H9 (cell line): ENCODE results near the gene OS9. TPM values are rescaled to one million over a fixed set of nuclear protein-coding genes. Genes with fewer than 3 reads are reported as not detected.
A peak's percentile ranks its signal among the peaks of the same experiment; 100 is the strongest.

ENCODE experiments used
- DNase-seq: peaks from one replicate; pipeline ENCODE4 v3.0.0-alpha.2; 2017
- H2AFZ ChIP-seq: one replicate; pipeline ENCODE4 v1.6.1; 2013; ENCODE audit warnings: mild to moderate bottlenecking, low read length, control low read depth, moderate library complexity
- H2AK5ac ChIP-seq: 2 replicates; pipeline ENCODE4 v1.6.1; 2013; ENCODE audit warnings: low read length, control low read depth, mixed read lengths; ENCODE audit not compliant: insufficient read length
- H2BK120ac ChIP-seq: one replicate; pipeline ENCODE4 v1.6.1; 2013; ENCODE audit warnings: low read depth, mild to moderate bottlenecking, low read length, control low read depth, inconsistent platforms; ENCODE audit not compliant: poor library complexity, severe bottlenecking
- H2BK12ac ChIP-seq: 2 replicates; pipeline ENCODE4 v1.6.1; 2013; ENCODE audit warnings: low read length, control low read depth, mixed read lengths, low read depth; ENCODE audit not compliant: insufficient read length
- H2BK15ac ChIP-seq: 2 replicates; pipeline ENCODE4 v1.6.1; 2013; ENCODE audit warnings: low read depth, low read length, control low read depth
- H2BK20ac ChIP-seq: one replicate; pipeline ENCODE4 v1.6.1; 2013; ENCODE audit warnings: low read depth, mild to moderate bottlenecking, low read length, control low read depth, inconsistent platforms; ENCODE audit not compliant: poor library complexity, severe bottlenecking
- H2BK5ac ChIP-seq: 2 replicates; pipeline ENCODE4 v1.6.1; 2013; ENCODE audit warnings: low read length, control low read depth, mixed read lengths; ENCODE audit not compliant: insufficient read length
- H3K14ac ChIP-seq: 2 replicates; pipeline ENCODE4 v1.6.1; 2013; ENCODE audit warnings: low read length, control low read depth; ENCODE audit not compliant: insufficient read depth
- H3K18ac ChIP-seq: 2 replicates; pipeline ENCODE4 v1.6.1; 2013; ENCODE audit warnings: low read depth, mild to moderate bottlenecking, mixed read lengths, low read length, control low read depth; ENCODE audit not compliant: insufficient read length
- H3K23ac ChIP-seq: 2 replicates; pipeline ENCODE4 v1.6.1; 2013; ENCODE audit warnings: low read length, control low read depth, mixed read lengths, low read depth; ENCODE audit not compliant: insufficient read length
- H3K23me2 ChIP-seq: 2 replicates; pipeline ENCODE4 v1.6.1; 2013; ENCODE audit warnings: low read depth, mild to moderate bottlenecking, mixed read lengths, low read length, control low read depth; ENCODE audit not compliant: insufficient read length, poor library complexity, severe bottlenecking
- H3K27ac ChIP-seq: 2 replicates; pipeline ENCODE4 v1.5.1; 2013; ENCODE audit warnings: low read length, control low read depth, mixed read lengths, low read depth; ENCODE audit not compliant: insufficient read length
- H3K27me3 ChIP-seq: 2 replicates; pipeline ENCODE4 v1.6.1; 2013; ENCODE audit warnings: low read length, control low read depth, inconsistent platforms; ENCODE audit not compliant: insufficient read depth
- H3K4ac ChIP-seq: 2 replicates; pipeline ENCODE4 v1.6.1; 2013; ENCODE audit warnings: low read depth, mild to moderate bottlenecking, control low read depth, inconsistent platforms, low read length, moderate library complexity
- H3K4me1 ChIP-seq: 2 replicates; pipeline ENCODE4 v1.6.1; 2013; ENCODE audit warnings: low read length, control low read depth, inconsistent platforms; ENCODE audit not compliant: insufficient read depth
- H3K4me2 ChIP-seq: 2 replicates; pipeline ENCODE4 v1.6.1; 2013; ENCODE audit warnings: low read length, control low read depth, mixed read lengths; ENCODE audit not compliant: insufficient read length, insufficient read depth
- H3K56ac ChIP-seq: 2 replicates; pipeline ENCODE4 v1.6.1; 2013; ENCODE audit warnings: low read depth, mild to moderate bottlenecking, mixed read lengths, low read length, control low read depth; ENCODE audit not compliant: insufficient read length
- H3K79me1 ChIP-seq: 2 replicates; pipeline ENCODE4 v1.6.1; 2013; ENCODE audit warnings: low read depth, mild to moderate bottlenecking, moderate library complexity, low read length, control low read depth, inconsistent platforms; ENCODE audit not compliant: insufficient read depth, poor library complexity, severe bottlenecking
- H3K79me2 ChIP-seq: 2 replicates; pipeline ENCODE4 v1.6.1; 2013; ENCODE audit warnings: low read length, control low read depth, inconsistent platforms; ENCODE audit not compliant: insufficient read depth
- H3K9ac ChIP-seq: 2 replicates; pipeline ENCODE4 v1.6.1; 2013; ENCODE audit warnings: low read length, control low read depth, mixed read lengths; ENCODE audit not compliant: insufficient read length; ENCODE audit errors: extremely low read depth
- H3K9me3 ChIP-seq: one replicate; pipeline ENCODE4 v1.6.1; 2013; ENCODE audit warnings: low read depth, low read length, inconsistent platforms; ENCODE audit not compliant: control insufficient read depth
- H3T11ph ChIP-seq: one replicate; pipeline ENCODE4 v1.6.1; 2013; ENCODE audit warnings: mild to moderate bottlenecking, low read length, control low read depth, inconsistent platforms
- H4K20me1 ChIP-seq: one replicate; pipeline ENCODE4 v1.6.1; 2013; ENCODE audit not compliant: control insufficient read depth, insufficient read length, insufficient read depth
- H4K5ac ChIP-seq: 2 replicates; pipeline ENCODE4 v1.6.1; 2013; ENCODE audit warnings: low read depth, mild to moderate bottlenecking, mixed read lengths, low read length, control low read depth; ENCODE audit not compliant: insufficient read length
- H4K8ac ChIP-seq: replicated peaks from 2 replicates; pipeline ENCODE4 v1.6.1; 2013; ENCODE audit warnings: low read length, control low read depth, mixed read lengths, low read depth; ENCODE audit not compliant: insufficient read length
- H4K91ac ChIP-seq: 2 replicates; pipeline ENCODE4 v1.6.1; 2013; ENCODE audit warnings: low read depth, mild to moderate bottlenecking, moderate library complexity, mixed read lengths, low read length, control low read depth; ENCODE audit not compliant: insufficient read length
- H3K27ac Mint-ChIP-seq, 3 experiments: 2 replicates in 2 of 3; 3 replicates in 1 of 3; pipeline ENCODE4 v1.8.0; 2020 to 2021; ENCODE audit warnings: mixed read lengths in 3 of 3, mild to moderate bottlenecking in 1 of 3, moderate library complexity in 1 of 3
- H3K27me3 Mint-ChIP-seq: 2 replicates; pipeline ENCODE4 v1.8.0; 2021; ENCODE audit warnings: low read depth, mild to moderate bottlenecking, moderate library complexity, mixed read lengths
- H3K36me3 Mint-ChIP-seq, 3 experiments: 2 replicates in 2 of 3; 3 replicates in 1 of 3; pipeline ENCODE4 v1.8.0; 2020 to 2021; ENCODE audit warnings: low read depth in 3 of 3, mixed read lengths in 3 of 3; ENCODE audit not compliant: insufficient read depth in 1 of 3
- H3K4me1 Mint-ChIP-seq, 2 experiments: 2 replicates each; pipeline ENCODE4 v1.8.0; 2020; ENCODE audit warnings: mixed read lengths in 2 of 2
- H3K4me3 Mint-ChIP-seq, 2 experiments: 2 replicates in 1 of 2; 3 replicates in 1 of 2; pipeline ENCODE4 v1.8.0; 2020 to 2021; ENCODE audit warnings: mild to moderate bottlenecking in 2 of 2, mixed read lengths in 2 of 2, moderate library complexity in 1 of 2
- H3K9me3 Mint-ChIP-seq, 2 experiments: 2 replicates in 1 of 2; 3 replicates in 1 of 2; pipeline ENCODE4 v1.8.0; 2020; ENCODE audit warnings: mild to moderate bottlenecking in 2 of 2, mixed read lengths in 2 of 2, moderate library complexity in 1 of 2
- CTCF ChIP-seq: fragments of 200-600 bp; sonication (generic); conservative IDR thresholded peaks from 3 replicates; pipeline ENCODE4 v1.8.0; 2021; ENCODE audit warnings: antibody characterized with exemption, mild to moderate bottlenecking
- WGBS: extraction: QIAGEN DNeasy Blood & Tissue Kit; methylation state at CpG from one replicate; pipeline ENCODE4 v1.1.7; 2013; ENCODE audit warnings: missing lambda C conversion rate, low lambda C conversion rate, mixed read lengths; ENCODE audit not compliant: insufficient read length; ENCODE audit errors: extremely low coverage; 5-methylcytosine and 5-hydroxymethylcytosine counted together
- total RNA-seq: library from RNA; stranded (reverse); gene quantifications from 2 replicates; pipeline ENCODE4 v1.2.1, GENCODE V29; 2021

The OS9 gene
- total RNA-seq, 1 experiment from 2014 or later = 112 TPM

- no peaks in the 10 kb centered on the region for H4K20me1 ChIP-seq
- peaks cover 4% of the 10 kb centered on the region for H3K23me2 ChIP-seq
- peaks cover 41% of the 10 kb centered on the region for H3K27me3 Mint-ChIP-seq
- H3K4me1 Mint-ChIP-seq = peaks cover 17 to 20% of the 10 kb centered on the region in 2 experiments
- no peak overlapping the region for H4K5ac ChIP-seq
- H3K9me3 ChIP-seq = no peaks in the 10 kb centered on the region
- no peaks in the 10 kb centered on the region for H3K79me1 ChIP-seq
- peak overlapping the region; percentile 86 to 92 for H3K4me3 Mint-ChIP-seq
- no peak overlapping the region for H3T11ph ChIP-seq
- no peak overlapping the region for H4K8ac ChIP-seq
- H3K4ac ChIP-seq = no peak overlapping the region
- no peak overlapping the region for H3K9ac ChIP-seq
- no peak overlapping the region for H2BK12ac ChIP-seq
- H3K9me3 Mint-ChIP-seq = no peaks in the 10 kb centered on the region
- peak overlapping the region; percentile 4 for H3K27ac ChIP-seq
- no peak overlapping the region for H2BK5ac ChIP-seq
- H3K14ac ChIP-seq = peak overlapping the region; percentile 21; the same call in 1 of the 2 replicates
- peak overlapping the region; percentile 21 for H3K18ac ChIP-seq
- no peaks in the 10 kb centered on the region for H3K79me2 ChIP-seq
- no peak overlapping the region for H2BK15ac ChIP-seq
- DNase-seq = no peak
- H3K4me1 ChIP-seq = peaks cover 2% of the 10 kb centered on the region; the same call in 1 of the 2 replicates
- H4K91ac ChIP-seq = no peak overlapping the region
- no peak overlapping the region for H2BK120ac ChIP-seq
- H2BK20ac ChIP-seq = no peak overlapping the region
- no peak overlapping the region for H2AK5ac ChIP-seq
- TF ChIP-seq CTCF = no peak
- WGBS = no CpG with 5 or more reads among the region's 21 CpGs
- peaks cover 22% of the 10 kb centered on the region for H3K27me3 ChIP-seq
- peaks cover 14 to 38% (median 33%) of the 10 kb centered on the region in 3 experiments; a peak in 6 of 7 replicates for H3K36me3 Mint-ChIP-seq
- no peak overlapping the region for H2AFZ ChIP-seq
- H3K23ac ChIP-seq = no peak overlapping the region
- H3K56ac ChIP-seq = no peak overlapping the region
- peak overlapping the region; percentile 97 to 99 (median 99) for H3K27ac Mint-ChIP-seq
- H3K4me2 ChIP-seq = peak overlapping the region; percentile 70
Observed at GRCh38 chr12:57744194-57744776, 50.4 kb downstream of the OS9 start.
